Hepatocyte (in vitro differentiated cells): ENCODE measurements around the gene RUNX3.

Experiments
- EZH2 ChIP-seq: fragments of 200-600 bp; sonication (generic); IDR thresholded peaks from 2 replicates; pipeline ENCODE4 v1.6.1; 2016; ENCODE audit warnings: antibody characterized with exemption, mild to moderate bottlenecking, borderline replicate concordance
- EZH2phosphoT487 ChIP-seq: fragments of 200-600 bp; sonication (generic); IDR thresholded peaks from one replicate; pipeline ENCODE4 v1.6.1; 2018; ENCODE audit warnings: antibody characterized with exemption, mild to moderate bottlenecking, low read depth, moderate library complexity; ENCODE audit not compliant: unreplicated experiment, severe bottlenecking
- TF ChIP-seq, protein P1 (sequence below): fragments of 200-600 bp; sonication (generic); IDR thresholded peaks from 2 replicates; pipeline ENCODE4 v1.5.1; 2016; ENCODE audit warnings: antibody characterized with exemption, mild to moderate bottlenecking; ENCODE audit not compliant: poor library complexity

DNA sequence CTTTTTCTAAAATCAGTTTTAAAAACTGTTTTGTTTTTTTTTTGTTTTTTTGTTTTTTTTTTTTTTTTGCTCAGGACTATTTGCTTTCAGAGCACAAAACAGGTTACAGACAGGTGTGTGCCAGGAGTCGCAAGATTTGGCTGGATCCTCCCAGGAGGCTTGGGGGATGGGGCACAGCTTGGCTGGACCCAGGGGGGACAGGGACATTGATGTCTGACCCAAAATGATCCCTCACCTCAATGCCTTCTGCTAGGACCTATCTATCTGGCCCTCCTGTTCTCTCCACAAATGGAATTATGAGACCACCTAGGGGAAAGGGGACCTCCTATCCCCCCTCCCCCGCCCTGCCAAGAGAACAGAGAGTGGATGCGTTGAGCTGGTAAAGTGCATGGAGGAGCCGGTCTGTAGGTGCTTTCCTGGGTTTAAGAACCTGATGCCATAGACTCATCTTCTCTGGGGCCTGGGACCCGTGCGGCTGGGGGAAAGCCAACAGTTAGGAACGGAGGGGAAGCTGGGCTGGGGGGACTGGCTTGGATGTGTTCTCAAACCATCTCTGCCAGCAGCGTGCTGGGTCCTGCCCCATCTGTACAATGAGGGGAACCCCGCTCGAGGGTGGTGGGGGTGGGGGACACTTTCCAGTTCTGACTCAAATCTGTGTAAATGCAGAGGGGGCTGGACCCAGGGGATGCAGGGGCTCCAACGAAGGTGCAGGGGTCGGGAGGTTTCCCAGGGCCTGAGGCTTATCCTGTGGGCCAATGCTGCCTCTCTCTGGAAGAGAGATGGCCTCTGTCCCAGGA, 28.9 kb downstream of the RUNX3 start:
- TF ChIP-seq EZH2 (no peak), EZH2phosphoT487 (no peak)
- TF ChIP-seq, protein P1, sequence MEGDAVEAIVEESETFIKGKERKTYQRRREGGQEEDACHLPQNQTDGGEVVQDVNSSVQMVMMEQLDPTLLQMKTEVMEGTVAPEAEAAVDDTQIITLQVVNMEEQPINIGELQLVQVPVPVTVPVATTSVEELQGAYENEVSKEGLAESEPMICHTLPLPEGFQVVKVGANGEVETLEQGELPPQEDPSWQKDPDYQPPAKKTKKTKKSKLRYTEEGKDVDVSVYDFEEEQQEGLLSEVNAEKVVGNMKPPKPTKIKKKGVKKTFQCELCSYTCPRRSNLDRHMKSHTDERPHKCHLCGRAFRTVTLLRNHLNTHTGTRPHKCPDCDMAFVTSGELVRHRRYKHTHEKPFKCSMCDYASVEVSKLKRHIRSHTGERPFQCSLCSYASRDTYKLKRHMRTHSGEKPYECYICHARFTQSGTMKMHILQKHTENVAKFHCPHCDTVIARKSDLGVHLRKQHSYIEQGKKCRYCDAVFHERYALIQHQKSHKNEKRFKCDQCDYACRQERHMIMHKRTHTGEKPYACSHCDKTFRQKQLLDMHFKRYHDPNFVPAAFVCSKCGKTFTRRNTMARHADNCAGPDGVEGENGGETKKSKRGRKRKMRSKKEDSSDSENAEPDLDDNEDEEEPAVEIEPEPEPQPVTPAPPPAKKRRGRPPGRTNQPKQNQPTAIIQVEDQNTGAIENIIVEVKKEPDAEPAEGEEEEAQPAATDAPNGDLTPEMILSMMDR, result no peak
